ENCODE results near the gene POLR1B.
"Not testable (repeated sequence)": the region's sequence is repeated elsewhere in the genome, so short reads cannot be mapped to it uniquely, and the experiment has no call there.

- not testable (repeated sequence) for TF ChIP-seq POLR2AphosphoS5 (IDR thresholded peaks at IDR 0.05)
- TF ChIP-seq, protein P1, sequence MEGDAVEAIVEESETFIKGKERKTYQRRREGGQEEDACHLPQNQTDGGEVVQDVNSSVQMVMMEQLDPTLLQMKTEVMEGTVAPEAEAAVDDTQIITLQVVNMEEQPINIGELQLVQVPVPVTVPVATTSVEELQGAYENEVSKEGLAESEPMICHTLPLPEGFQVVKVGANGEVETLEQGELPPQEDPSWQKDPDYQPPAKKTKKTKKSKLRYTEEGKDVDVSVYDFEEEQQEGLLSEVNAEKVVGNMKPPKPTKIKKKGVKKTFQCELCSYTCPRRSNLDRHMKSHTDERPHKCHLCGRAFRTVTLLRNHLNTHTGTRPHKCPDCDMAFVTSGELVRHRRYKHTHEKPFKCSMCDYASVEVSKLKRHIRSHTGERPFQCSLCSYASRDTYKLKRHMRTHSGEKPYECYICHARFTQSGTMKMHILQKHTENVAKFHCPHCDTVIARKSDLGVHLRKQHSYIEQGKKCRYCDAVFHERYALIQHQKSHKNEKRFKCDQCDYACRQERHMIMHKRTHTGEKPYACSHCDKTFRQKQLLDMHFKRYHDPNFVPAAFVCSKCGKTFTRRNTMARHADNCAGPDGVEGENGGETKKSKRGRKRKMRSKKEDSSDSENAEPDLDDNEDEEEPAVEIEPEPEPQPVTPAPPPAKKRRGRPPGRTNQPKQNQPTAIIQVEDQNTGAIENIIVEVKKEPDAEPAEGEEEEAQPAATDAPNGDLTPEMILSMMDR (IDR thresholded peaks at IDR 0.05) = not testable (repeated sequence)
Observed at GRCh38 chr2:112609320-112609719, 67.1 kb downstream of the POLR1B start.

Data from transverse colon (tissue), 4 donors.